GM11168 (cell line): ENCODE results near the gene CNRIP1.
"Not testable (repeated sequence)": the region's sequence is repeated elsewhere in the genome, so short reads cannot be mapped to it uniquely, and the experiment has no call there.

ENCODE experiments used
- in situ Hi-C: fragments of 300-500 bp; cut with MboI; formaldehyde crosslinking; loops from one replicate; pipeline ENCODE4 v1.12.0; 2022; ENCODE audit warnings: low sequenced_read_pairs; ENCODE audit not compliant: unreplicated experiment

The CNRIP1 gene

GRCh38 chr2:68319398-68320117 lies at the start of gene CNRIP1:
CNRIP1 (minus strand) TSS chr2:68319949; CDS start chr2:68319400, 549 bp downstream.
- in situ Hi-C loops, result no loop called here

GRCh38 chr2:68369337-68369734 lies 49.6 kb upstream of the CNRIP1 start:
- in situ Hi-C loops, result no loop called here

- in situ Hi-C loops, result no loop called here
Observed at GRCh38 chr2:68368654-68369336, 49.0 kb upstream of the CNRIP1 start.

- in situ Hi-C loops, result no loop called here
Observed at GRCh38 chr2:68367953-68368653, 48.4 kb upstream of the CNRIP1 start.

- in situ Hi-C loops, result no loop called here
Observed at GRCh38 chr2:68366083-68366560, 46.4 kb upstream of the CNRIP1 start.

- in situ Hi-C loops, result no loop called here
Observed at GRCh38 chr2:68365087-68365486, 45.3 kb upstream of the CNRIP1 start, which contains the start of gene PLEK. PLEK (plus strand) TSS chr2:68365282; CDS start chr2:68365352, 70 bp downstream.

- in situ Hi-C loops, result no loop called here
Observed at GRCh38 chr2:68363721-68364120, 44.0 kb upstream of the CNRIP1 start.

- in situ Hi-C loops, result no loop called here
Observed at GRCh38 chr2:68362749-68363148, 43.0 kb upstream of the CNRIP1 start.

GRCh38 chr2:68362069-68362468 lies 42.3 kb upstream of the CNRIP1 start:
- in situ Hi-C loops, result no loop called here

GRCh38 chr2:68359889-68360288 lies 40.1 kb upstream of the CNRIP1 start:
- in situ Hi-C loops, result no loop called here

- in situ Hi-C loops, result no loop called here
Observed at GRCh38 chr2:68357605-68358337, 38.0 kb upstream of the CNRIP1 start.

GRCh38 chr2:68356599-68357239 lies 37.0 kb upstream of the CNRIP1 start:
- in situ Hi-C loops, result no loop called here

- in situ Hi-C loops, result no loop called here
Observed at GRCh38 chr2:68352651-68353391, 33.1 kb upstream of the CNRIP1 start.

- in situ Hi-C loops, result no loop called here
Observed at GRCh38 chr2:68351997-68352396, 32.2 kb upstream of the CNRIP1 start.

- in situ Hi-C loops, result not testable (repeated sequence)
Observed at GRCh38 chr2:68349091-68349490, 29.3 kb upstream of the CNRIP1 start.

GRCh38 chr2:68345129-68345875 lies 25.6 kb upstream of the CNRIP1 start:
- in situ Hi-C loops, result no loop called here

- in situ Hi-C loops, result no loop called here
Observed at GRCh38 chr2:68344031-68344430, 24.3 kb upstream of the CNRIP1 start.

- in situ Hi-C loops, result no loop called here
Observed at GRCh38 chr2:68342470-68342869, 22.7 kb upstream of the CNRIP1 start.
